GM23248 (cell line): ENCODE data around the gene LMO2. TPM values are rescaled to one million over a fixed set of nuclear protein-coding genes. Genes with fewer than 3 reads are reported as not detected.
"Not testable (repeated sequence)": the region's sequence is repeated elsewhere in the genome, so short reads cannot be mapped to it uniquely, and the experiment has no call there.

Experiments
- DNase-seq: peaks from one replicate; pipeline ENCODE4 v3.0.0-alpha.2; 2015
- H2AFZ ChIP-seq: fragments of 200-600 bp; sonication (generic); 2 replicates; pipeline ENCODE4 v1.6.1; 2016; ENCODE audit warnings: antibody characterized with exemption
- H3F3A ChIP-seq: fragments of 200-600 bp; sonication (generic); 2 replicates; pipeline ENCODE4 v1.6.1; 2016; ENCODE audit warnings: mild to moderate bottlenecking, antibody characterized with exemption, mixed run types; ENCODE audit not compliant: insufficient read depth
- H3K27ac ChIP-seq: fragments of 200-600 bp; sonication (generic); 2 replicates; pipeline ENCODE4 v1.5.1; 2016; ENCODE audit warnings: mild to moderate bottlenecking
- H3K27me3 ChIP-seq: fragments of 200-600 bp; sonication (generic); replicated peaks from 2 replicates; pipeline ENCODE4 v1.6.1; 2016; ENCODE audit warnings: mild to moderate bottlenecking; ENCODE audit not compliant: insufficient read depth
- H3K36me3 ChIP-seq: fragments of 200-600 bp; sonication (generic); 2 replicates; pipeline ENCODE4 v1.6.1; 2016; ENCODE audit warnings: low read depth, mild to moderate bottlenecking
- H3K4me1 ChIP-seq: fragments of 200-600 bp; sonication (generic); 2 replicates; pipeline ENCODE4 v1.6.1; 2016; ENCODE audit warnings: mild to moderate bottlenecking; ENCODE audit not compliant: insufficient read depth
- H3K4me2 ChIP-seq: fragments of 200-600 bp; sonication (generic); one replicate; pipeline ENCODE4 v1.6.1; 2016; ENCODE audit warnings: mild to moderate bottlenecking; ENCODE audit not compliant: unreplicated experiment
- H3K4me3 ChIP-seq: fragments of 200-600 bp; sonication (generic); 2 replicates; pipeline ENCODE4 v1.5.1; 2016; ENCODE audit warnings: mild to moderate bottlenecking
- H3K79me2 ChIP-seq: fragments of 200-600 bp; sonication (generic); 2 replicates; pipeline ENCODE4 v1.6.1; 2016; ENCODE audit warnings: mild to moderate bottlenecking; ENCODE audit not compliant: insufficient read depth
- H3K9ac ChIP-seq: fragments of 200-600 bp; sonication (generic); 2 replicates; pipeline ENCODE4 v1.6.1; 2016; ENCODE audit warnings: mild to moderate bottlenecking
- H3K9me2 ChIP-seq: fragments of 200-600 bp; sonication (generic); 2 replicates; pipeline ENCODE4 v1.6.1; 2016; ENCODE audit warnings: mixed run types, mild to moderate bottlenecking, moderate library complexity; ENCODE audit not compliant: insufficient read depth
- H3K9me3 ChIP-seq: fragments of 200-600 bp; sonication (generic); one replicate; pipeline ENCODE4 v1.6.1; 2017; ENCODE audit warnings: low read depth
- H4K20me1 ChIP-seq: fragments of 200-600 bp; sonication (generic); 2 replicates; pipeline ENCODE4 v1.6.0; 2016; ENCODE audit not compliant: insufficient read depth
- EZH2 ChIP-seq: fragments of 200-600 bp; sonication (generic); IDR thresholded peaks from 2 replicates; pipeline ENCODE4 v1.6.1; 2018; ENCODE audit warnings: antibody characterized with exemption, mild to moderate bottlenecking; ENCODE audit not compliant: insufficient read depth, poor library complexity, severe bottlenecking
- EZH2phosphoT487 ChIP-seq: fragments of 200-600 bp; sonication (generic); IDR thresholded peaks from 2 replicates; pipeline ENCODE4 v1.6.1; 2018; ENCODE audit warnings: antibody characterized with exemption, moderate library complexity, mild to moderate bottlenecking, low read depth; ENCODE audit not compliant: insufficient read depth
- WGBS, 2 experiments: methylation state at CpG; one replicate each; pipeline ENCODE4 v1.1.6; 2015 to 2017; ENCODE audit warnings: low lambda C conversion rate in 2 of 2, low coverage in 1 of 2; ENCODE audit errors: missing lambda C conversion rate in 2 of 2; 5-methylcytosine and 5-hydroxymethylcytosine counted together
- in situ Hi-C: fragments of 300-500 bp; cut with MboI; formaldehyde crosslinking; loops from 2 replicates; pipeline ENCODE4 v1.15.0; 2020
- polyA plus RNA-seq: library from polyadenylated mRNA; unstranded; fragments of >200 nt; fragmentation: Nextera tagmentation; extraction: Ambion mirVana; gene quantifications from 2 replicates; pipeline ENCODE4 v1.2.1, GENCODE V29; 2016
- total RNA-seq: library from RNA; depleted of rRNA; stranded (reverse); fragments of >200 nt; shearing (Covaris generic); gene quantifications from 2 replicates; pipeline ENCODE4 v1.2.3, GENCODE V29; 2014

LMO2 gene
- total and polyA plus RNA-seq, 2 experiments from 2014 or later, result not detected

DNA sequence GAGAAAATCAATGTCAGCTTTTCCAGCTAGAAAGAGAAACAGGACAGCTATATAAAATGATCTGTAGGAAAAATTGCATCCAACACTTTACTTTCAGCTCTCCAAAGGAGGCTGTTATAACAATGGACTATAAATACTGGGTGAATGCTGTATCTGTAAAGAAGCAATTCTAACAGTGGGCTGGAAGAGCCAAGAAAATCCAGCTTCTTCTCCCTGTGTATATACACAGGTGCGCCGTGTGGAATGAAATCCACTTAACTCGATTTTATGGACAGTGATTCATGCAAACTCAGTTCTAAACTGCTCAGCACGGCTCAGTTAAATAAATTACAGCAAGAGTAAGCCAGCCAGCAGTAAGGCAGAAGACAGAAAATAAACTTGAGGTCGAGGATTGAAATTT lies 32.5 kb upstream of the LMO2 start:
- no peaks in the 10 kb centered on the region for H3F3A ChIP-seq
- H4K20me1 ChIP-seq, result no peaks in the 10 kb centered on the region
- no peaks in the 10 kb centered on the region for H3K79me2 ChIP-seq

GRCh38 chr11:33923626-33924025 lies 31.8 kb upstream of the LMO2 start:
- Histone ChIP-seq H3K4me3 (no peak overlapping the region), H3K79me2 (no peaks in the 10 kb centered on the region), H3K9me3 (no peaks in the 10 kb centered on the region), H3K27me3 (peaks cover 55% of the 10 kb centered on the region), H4K20me1 (no peaks in the 10 kb centered on the region), H3K9me2 (no peaks in the 10 kb centered on the region), H2AFZ (no peak overlapping the region), H3K4me2 (no peak overlapping the region), H3K9ac (no peak overlapping the region), H3F3A (no peaks in the 10 kb centered on the region), H3K36me3 (no peaks in the 10 kb centered on the region), H3K4me1 (no peaks in the 10 kb centered on the region), H3K27ac (no peak overlapping the region)
- in situ Hi-C loops, result no loop called here
- 79 to 84% methylated on average over 2 of the region's 2 CpGs for WGBS, 2 experiments
- no peak for TF ChIP-seq EZH2
- TF ChIP-seq EZH2phosphoT487, result no peak
- DNase-seq, result no peak

More for the DNA sequence above, 32.5 kb upstream of the LMO2 start:
- no peak for DNase-seq
- Histone ChIP-seq H3K27me3 (peaks cover 50% of the 10 kb centered on the region), H3K9me2 (no peaks in the 10 kb centered on the region), H3K4me1 (no peaks in the 10 kb centered on the region), H3K9ac (no peak overlapping the region), H3K9me3 (no peaks in the 10 kb centered on the region), H2AFZ (no peak overlapping the region), H3K36me3 (no peaks in the 10 kb centered on the region), H3K4me2 (no peak overlapping the region), H3K27ac (no peak overlapping the region), H3K4me3 (no peak overlapping the region)
- TF ChIP-seq EZH2phosphoT487 (no peak), EZH2 (no peak)
- WGBS, 2 experiments, result 58 to 66% methylated on average over 5 of the region's 5 CpGs
- in situ Hi-C loops, result no loop called here

DNA sequence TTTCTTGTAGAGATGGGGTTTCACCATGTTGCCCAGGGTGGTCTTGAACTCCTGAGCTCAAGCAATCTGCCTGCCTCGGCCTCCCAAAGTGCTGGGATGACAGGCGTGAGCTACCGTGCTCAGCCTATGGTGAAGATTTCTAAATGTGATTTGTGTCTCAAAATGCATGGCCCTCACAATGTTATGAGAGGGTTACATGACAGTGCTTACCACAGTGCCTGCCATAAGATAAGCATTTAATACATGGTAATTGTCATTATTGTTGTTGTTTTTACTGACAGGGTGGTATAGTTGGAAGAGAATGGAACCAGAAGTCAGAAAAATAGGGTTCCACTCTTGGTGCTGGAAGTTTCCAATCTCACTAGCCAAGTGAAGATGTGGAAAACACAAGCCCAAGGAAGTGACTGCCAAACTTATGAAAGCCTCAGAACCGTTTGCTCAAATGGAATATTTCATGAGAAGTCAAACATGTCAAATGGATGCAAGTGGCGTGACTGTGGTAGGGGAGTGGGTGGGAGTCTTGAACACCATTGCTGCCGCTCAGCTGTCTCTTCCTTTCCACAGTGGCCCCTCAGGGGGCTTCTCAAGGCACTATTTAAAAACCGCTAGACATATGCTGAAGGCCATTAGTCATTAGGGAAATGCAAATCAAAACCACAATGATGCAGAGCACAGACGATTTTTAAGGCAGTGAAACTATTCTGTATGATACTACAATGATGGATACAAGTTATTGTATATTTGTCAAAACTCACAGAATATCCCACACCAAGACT lies 29.1 kb upstream of the LMO2 start:
- peak; percentile 44 for DNase-seq
- Histone ChIP-seq H3K27ac (no peak overlapping the region), H3K4me3 (no peak overlapping the region), H3K36me3 (no peaks in the 10 kb centered on the region), H3K9ac (no peak overlapping the region), H2AFZ (no peak overlapping the region), H3K27me3 (peaks cover 70% of the 10 kb centered on the region), H3K79me2 (no peaks in the 10 kb centered on the region), H3K9me2 (no peaks in the 10 kb centered on the region), H3K9me3 (no peaks in the 10 kb centered on the region), H3K4me2 (no peak overlapping the region), H3F3A (no peaks in the 10 kb centered on the region), H4K20me1 (no peaks in the 10 kb centered on the region), H3K4me1 (no peaks in the 10 kb centered on the region)
- TF ChIP-seq EZH2phosphoT487 (no peak), EZH2 (no peak)
- in situ Hi-C loops, result no loop called here
- 34 to 37% methylated on average over 8 of the region's 8 CpGs for WGBS, 2 experiments

- in situ Hi-C loops, result no loop called here
- WGBS, 2 experiments, result 83 to 100% methylated on average over 1 of the region's 1 CpG
- H4K20me1 ChIP-seq, result no peaks in the 10 kb centered on the region
- H3K27me3 ChIP-seq, result peaks cover 69% of the 10 kb centered on the region
- no peak overlapping the region for H3K4me3 ChIP-seq
- no peaks in the 10 kb centered on the region for H3K9me3 ChIP-seq
- no peaks in the 10 kb centered on the region for H3K36me3 ChIP-seq
- no peak for TF ChIP-seq EZH2
- TF ChIP-seq EZH2phosphoT487, result no peak
- DNase-seq, result no peak
- no peak overlapping the region for H3K9ac ChIP-seq
- H2AFZ ChIP-seq, result no peak overlapping the region
- no peaks in the 10 kb centered on the region for H3K9me2 ChIP-seq
- no peaks in the 10 kb centered on the region for H3F3A ChIP-seq
- H3K4me1 ChIP-seq, result no peaks in the 10 kb centered on the region
- no peak overlapping the region for H3K4me2 ChIP-seq
- no peak overlapping the region for H3K27ac ChIP-seq
- H3K79me2 ChIP-seq, result no peaks in the 10 kb centered on the region
These were observed 27.8 kb upstream of the LMO2 start for GRCh38 chr11:33919645-33920044.

DNA sequence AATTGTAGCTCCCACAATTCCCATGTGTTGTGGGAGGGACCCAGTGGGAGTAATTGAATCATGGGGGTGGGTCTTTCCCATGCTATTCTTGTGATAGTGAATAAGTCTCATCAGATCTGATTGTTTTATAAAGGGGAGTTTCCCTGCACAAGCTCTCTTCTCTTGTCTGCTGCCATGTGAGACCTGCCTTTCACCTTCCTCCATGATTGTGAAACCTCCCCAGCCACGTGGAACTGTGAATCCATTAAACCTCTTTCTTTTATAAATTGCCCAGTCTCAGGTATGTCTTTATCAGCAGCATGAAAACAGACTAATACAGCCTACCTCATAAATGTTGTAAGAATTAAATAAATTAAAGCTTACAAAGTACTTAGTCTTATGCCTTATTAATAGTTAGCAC lies 25.5 kb upstream of the LMO2 start:
- 29 to 36% methylated on average over 1 of the region's 1 CpG for WGBS, 2 experiments
- H3K9ac ChIP-seq, in situ Hi-C loops: not testable (repeated sequence)

More for the DNA sequence above, 25.5 kb upstream of the LMO2 start:
- not testable (repeated sequence) for H3K4me3 ChIP-seq, H2AFZ ChIP-seq, H3K9me2 ChIP-seq, DNase-seq, H3K36me3 ChIP-seq, H3K4me2 ChIP-seq, H4K20me1 ChIP-seq, H3K4me1 ChIP-seq, H3K79me2 ChIP-seq, H3K27ac ChIP-seq, H3F3A ChIP-seq, H3K9me3 ChIP-seq
- H3K27me3 ChIP-seq, result peaks cover 49% of the 10 kb centered on the region
